HepG2 (cell line): ENCODE data around the gene HAGHL. TPM values are rescaled to one million over a fixed set of nuclear protein-coding genes. Genes with fewer than 3 reads are reported as not detected.

Experiments
- ATF7 ChIP-seq, 2 experiments: fragments of 450-650 bp in 1 of 2; sonication (generic) in 1 of 2; formaldehyde crosslinking in 1 of 2; IDR thresholded peaks; 2 replicates each; pipeline versions ENCODE4 v1.4.0 to v1.6.1; 2016 to 2020; ENCODE audit warnings: antibody characterized with exemption in 1 of 2, mild to moderate bottlenecking in 1 of 2, missing genetic modification reagents in 1 of 2
- BCL6 ChIP-seq: IDR thresholded peaks from 2 replicates; pipeline ENCODE4 v1.6.1; 2016; ENCODE audit warnings: missing genetic modification reagents, missing compliant biosample characterization
- ESRRA ChIP-seq: sonication (generic); formaldehyde crosslinking; IDR thresholded peaks from 2 replicates; pipeline ENCODE4 v1.5.1; 2020; ENCODE audit warnings: mild to moderate bottlenecking, low read depth, missing genetic modification reagents
- HNRNPLL ChIP-seq: fragments of 200-400 bp; formaldehyde crosslinking; IDR thresholded peaks from 2 replicates; pipeline ENCODE4 v1.6.1; 2017; ENCODE audit warnings: mild to moderate bottlenecking, low read depth, low read length; ENCODE audit not compliant: poor library complexity, severe bottlenecking
- KDM2A ChIP-seq: sonication (generic); formaldehyde crosslinking; IDR thresholded peaks from 2 replicates; pipeline ENCODE4 v1.4.0; 2020; ENCODE audit warnings: low read depth, missing genetic modification reagents, borderline replicate concordance
- KMT2A ChIP-seq: sonication (generic); formaldehyde crosslinking; IDR thresholded peaks from 2 replicates; pipeline ENCODE4 v1.4.0; 2020; ENCODE audit warnings: missing genetic modification reagents
- NPAS2 ChIP-seq: sonication (generic); formaldehyde crosslinking; IDR thresholded peaks from 2 replicates; pipeline ENCODE4 v1.8.0; 2022; ENCODE audit warnings: mild to moderate bottlenecking, missing genetic modification reagents, borderline replicate concordance
- NR2F2 ChIP-seq: IDR thresholded peaks from 2 replicates; pipeline ENCODE4 v1.6.1; 2012; ENCODE audit warnings: low read depth, inconsistent platforms, borderline replicate concordance
- PLRG1 ChIP-seq: fragments of 450-650 bp; conservative IDR thresholded peaks from 2 replicates; pipeline ENCODE4 v1.6.1; 2016
- TOE1 ChIP-seq: sonication (generic); formaldehyde crosslinking; IDR thresholded peaks from 2 replicates; pipeline ENCODE4 v1.4.0; 2020; ENCODE audit warnings: mild to moderate bottlenecking, missing genetic modification reagents
- ZBTB39 ChIP-seq: sonication (generic); formaldehyde crosslinking; IDR thresholded peaks from 2 replicates; pipeline ENCODE4 v1.5.0; 2020; ENCODE audit warnings: missing genetic modification reagents
- ZFAT ChIP-seq: sonication (generic); formaldehyde crosslinking; conservative IDR thresholded peaks from 2 replicates; pipeline ENCODE4 v1.8.1; 2023; ENCODE audit warnings: missing genetic modification reagents, inconsistent platforms
- ZNF253 ChIP-seq: sonication (generic); formaldehyde crosslinking; IDR thresholded peaks from 2 replicates; pipeline ENCODE4 v1.8.0; 2022; ENCODE audit warnings: mild to moderate bottlenecking, missing genetic modification reagents, borderline replicate concordance
- ZNF609 ChIP-seq: sonication (generic); formaldehyde crosslinking; IDR thresholded peaks from 2 replicates; pipeline ENCODE4 v1.4.0; 2020; ENCODE audit warnings: mild to moderate bottlenecking, missing genetic modification reagents, borderline replicate concordance
- ZNF652 ChIP-seq: IDR thresholded peaks from 2 replicates; pipeline ENCODE4 v1.6.1; 2016; ENCODE audit warnings: low read depth, borderline replicate concordance
- ZNF776 ChIP-seq: sonication (generic); formaldehyde crosslinking; IDR thresholded peaks from 2 replicates; pipeline ENCODE4 v1.4.0; 2020; ENCODE audit warnings: mild to moderate bottlenecking, missing genetic modification reagents
- ZNF780A ChIP-seq: sonication (generic); formaldehyde crosslinking; IDR thresholded peaks from 2 replicates; pipeline ENCODE4 v1.8.0; 2022; ENCODE audit warnings: mild to moderate bottlenecking, missing genetic modification reagents, moderate library complexity
- polyA plus RNA-seq, 8 experiments: library from polyadenylated mRNA; depleted of rRNA in 3 of 8; stranded (reverse) in 7 of 8; unstranded in 1 of 8; fragments of >200 nt; fragmentation: Illumina TruSeq in 4 of 8; extraction: Trizol in 4 of 8; gene quantifications; 2 replicates each; pipeline versions ENCODE4 v1.2.1 to v1.2.3, GENCODE V29; 2011 to 2016; ENCODE audit warnings: low read depth in 4 of 8, missing spikeins in 1 of 8, mixed read lengths in 1 of 8; ENCODE audit not compliant: insufficient read depth in 1 of 8
- total RNA-seq, 5 experiments: library from RNA; depleted of rRNA; stranded (reverse); fragments of >200 nt; fragmentation: Illumina TruSeq; extraction: Trizol; gene quantifications; 2 replicates each; pipeline ENCODE4 v1.2.3, GENCODE V29; 2016; ENCODE audit warnings: low read depth in 1 of 5
- TF ChIP-seq, protein P1 (sequence below): IDR thresholded peaks from 2 replicates; pipeline ENCODE4 v1.6.1; 2016; ENCODE audit warnings: missing compliant biosample characterization, missing genetic modification reagents, borderline replicate concordance

Gene HAGHL
- total and polyA plus RNA-seq, 2 of the 13 experiments (the other 11 are each of a cell fraction or from before 2014, with no cell fraction given), result 3.4 to 8.4 TPM

- 0 out of 2 replicates have a peak, but pooled peaks have one; percentile 4 for TF ChIP-seq ZNF609 (CRISPR knock-in tag)
- TF ChIP-seq ATF7 (IDR thresholded peaks at IDR 0.05), result no peak
- TF ChIP-seq ATF7 (CRISPR knock-in tag; IDR thresholded peaks at IDR 0.05), result no peak
- no peak for TF ChIP-seq TOE1 (CRISPR knock-in tag)
- TF ChIP-seq ZFAT (CRISPR knock-in tag), result no peak
- no peak for TF ChIP-seq HNRNPLL
- no peak for TF ChIP-seq KMT2A (CRISPR knock-in tag)
- no peak for TF ChIP-seq BCL6
- TF ChIP-seq, protein P1, sequence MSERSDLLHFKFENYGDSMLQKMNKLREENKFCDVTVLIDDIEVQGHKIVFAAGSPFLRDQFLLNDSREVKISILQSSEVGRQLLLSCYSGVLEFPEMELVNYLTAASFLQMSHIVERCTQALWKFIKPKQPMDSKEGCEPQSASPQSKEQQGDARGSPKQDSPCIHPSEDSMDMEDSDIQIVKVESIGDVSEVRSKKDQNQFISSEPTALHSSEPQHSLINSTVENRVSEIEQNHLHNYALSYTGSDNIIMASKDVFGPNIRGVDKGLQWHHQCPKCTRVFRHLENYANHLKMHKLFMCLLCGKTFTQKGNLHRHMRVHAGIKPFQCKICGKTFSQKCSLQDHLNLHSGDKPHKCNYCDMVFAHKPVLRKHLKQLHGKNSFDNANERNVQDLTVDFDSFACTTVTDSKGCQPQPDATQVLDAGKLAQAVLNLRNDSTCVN (CRISPR knock-in tag), result no peak
- TF ChIP-seq ZNF776, result no peak
- TF ChIP-seq ZNF652, result no peak
- no peak for TF ChIP-seq ZBTB39
- TF ChIP-seq ESRRA (CRISPR knock-in tag), result 0 out of 2 replicates have a peak, but pooled peaks have one; percentile 4
- no peak for TF ChIP-seq ZNF780A
- TF ChIP-seq PLRG1, result no peak
- TF ChIP-seq NR2F2, result no peak
- 0 out of 2 replicates have a peak, but pooled peaks have one; percentile 2 for TF ChIP-seq ZNF253
- no peak for TF ChIP-seq NPAS2 (CRISPR knock-in tag)
- no peak for TF ChIP-seq KDM2A (CRISPR knock-in tag)
Observed at GRCh38 chr16:721765-722540, 5.0 kb upstream of the HAGHL start (continued).
